ACHN (cell line): ENCODE results near the gene EHD4.

Source experiments
- DNase-seq: peaks from one replicate; pipeline ENCODE4 v3.0.0-alpha.2; 2015
- in situ Hi-C: cut with HindIII; loops from 2 replicates; pipeline ENCODE4 v1.10.0; 2017; ENCODE audit warnings: low sequenced_read_pairs, low pct_ligation_motif_present, low pct_unique_long_range_greater_than_20kb

EHD4 gene

GRCh38 chr15:41983621-41984571, 11.5 kb upstream of the EHD4 start:
- DNase-seq, result no peak
- in situ Hi-C loops, result no loop called here

GRCh38 chr15:41983221-41983620, 10.9 kb upstream of the EHD4 start:
- in situ Hi-C loops, result no loop called here
- DNase-seq, result no peak

GRCh38 chr15:41982133-41982930, 10.0 kb upstream of the EHD4 start:
- in situ Hi-C loops, result no loop called here
- no peak for DNase-seq

- in situ Hi-C loops, result no loop called here
- DNase-seq, result no peak
Observed at GRCh38 chr15:41981371-41982132, 9.2 kb upstream of the EHD4 start.

- no peak for DNase-seq
- in situ Hi-C loops, result no loop called here
Observed at GRCh38 chr15:41980654-41981323, 8.4 kb upstream of the EHD4 start.

- DNase-seq, result no peak
- in situ Hi-C loops, result no loop called here
Observed at GRCh38 chr15:41979493-41980266, 7.3 kb upstream of the EHD4 start.

- in situ Hi-C loops, result no loop called here
- DNase-seq, result no peak
Observed at GRCh38 chr15:41978534-41978933, 6.2 kb upstream of the EHD4 start.

- in situ Hi-C loops, result no loop called here
Observed at GRCh38 chr15:41977757-41978383, 5.5 kb upstream of the EHD4 start.

GRCh38 chr15:41975669-41976068, 3.3 kb upstream of the EHD4 start:
- in situ Hi-C loops, result no loop called here
- DNase-seq, result no peak

More at GRCh38 chr15:41977757-41978383, 5.5 kb upstream of the EHD4 start:
- no peak for DNase-seq

GRCh38 chr15:41974041-41974440, 1.7 kb upstream of the EHD4 start:
- no peak for DNase-seq
- in situ Hi-C loops, result no loop called here

- in situ Hi-C loops, result no loop called here
- peak; percentile 19 for DNase-seq
Observed at GRCh38 chr15:41971895-41972252, 483 bp downstream of the EHD4 start.

GRCh38 chr15:41971089-41971894, 1.1 kb downstream of the EHD4 start:
- in situ Hi-C loops, result no loop called here
- peak; percentile 73 for DNase-seq

GRCh38 chr15:41970456-41970855, 1.9 kb downstream of the EHD4 start:
- no peak for DNase-seq
- in situ Hi-C loops, result no loop called here

- DNase-seq, result no peak
- in situ Hi-C loops, result no loop called here
Observed at GRCh38 chr15:41969851-41970431, 2.4 kb downstream of the EHD4 start.

- in situ Hi-C loops, result no loop called here
- DNase-seq, result no peak
Observed at GRCh38 chr15:41968701-41969100, 3.7 kb downstream of the EHD4 start.

- DNase-seq, result no peak
- in situ Hi-C loops, result no loop called here
Observed at GRCh38 chr15:41967506-41968206, 4.7 kb downstream of the EHD4 start.
